ENCODE results near the gene TMED7. TPM values are rescaled to one million over a fixed set of nuclear protein-coding genes. Genes with fewer than 3 reads are reported as not detected.

TMED7 gene
- total RNA-seq, 1 experiment from 2014 or later, result 71.5 TPM

DNA sequence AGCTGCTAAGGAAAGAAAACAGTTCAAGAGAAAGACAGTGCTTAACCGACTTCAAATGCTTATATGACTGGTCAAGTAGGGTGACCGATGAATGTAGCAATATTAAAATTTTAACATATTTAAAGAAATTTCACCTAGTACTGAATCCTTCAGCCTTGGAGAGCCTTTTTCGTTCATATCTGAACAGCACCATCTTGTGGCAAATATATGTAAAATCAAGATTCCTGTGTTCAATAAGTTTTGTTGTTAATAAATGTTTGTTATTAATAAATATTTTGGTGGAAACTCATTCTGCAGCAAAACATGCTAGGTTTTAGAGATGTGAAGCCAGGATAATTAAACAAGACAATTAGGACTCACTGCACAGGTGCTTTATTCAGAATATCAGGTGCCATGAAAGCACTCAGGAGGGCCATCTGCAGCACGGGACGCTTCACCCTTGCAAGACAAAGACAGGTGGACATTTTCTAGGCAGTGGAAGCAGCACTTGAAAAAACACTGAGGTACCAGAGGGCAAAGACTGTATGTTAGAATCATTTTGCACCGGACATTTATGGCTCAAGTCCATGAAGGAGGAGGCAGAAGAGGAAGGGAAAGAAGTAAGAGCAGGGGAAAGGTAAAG lies 39.2 kb downstream of the TMED7 start:
- Histone ChIP-seq H3K27me3 (replicated peaks; ENCODE audit: control insufficient read depth, insufficient read depth, low read length) (no peaks in the 10 kb centered on the region), H3K36me3 (ENCODE audit: control insufficient read depth, insufficient read depth, low read length) (no peaks in the 10 kb centered on the region), H3K9me3 (no peaks in the 10 kb centered on the region), H3K4me3 (ENCODE audit: low read depth, low read length) (no peak overlapping the region), H3K4me1 (no peaks in the 10 kb centered on the region)
- Mint-ChIP-seq H3K27ac (ENCODE audit: unreplicated experiment) (no peak overlapping the region), H3K9me3 (ENCODE audit: unreplicated experiment) (no peaks in the 10 kb centered on the region), H3K27me3 (ENCODE audit: insufficient read depth, unreplicated experiment) (no peaks in the 10 kb centered on the region), H3K4me3 (ENCODE audit: unreplicated experiment) (no peak overlapping the region), H3K36me3 (ENCODE audit: insufficient read depth, unreplicated experiment) (no peaks in the 10 kb centered on the region), H3K4me1 (ENCODE audit: low read depth, unreplicated experiment) (no peaks in the 10 kb centered on the region)
- intact Hi-C loops (cut with micrococcal nuclease; ENCODE audit: unreplicated experiment), result loop anchor here (1.0 to 2.0 kb wide), 3 partner anchors 37 to 488 kb away; no protein-coding TSS in a partner anchor
- TF ChIP-seq, protein P1, sequence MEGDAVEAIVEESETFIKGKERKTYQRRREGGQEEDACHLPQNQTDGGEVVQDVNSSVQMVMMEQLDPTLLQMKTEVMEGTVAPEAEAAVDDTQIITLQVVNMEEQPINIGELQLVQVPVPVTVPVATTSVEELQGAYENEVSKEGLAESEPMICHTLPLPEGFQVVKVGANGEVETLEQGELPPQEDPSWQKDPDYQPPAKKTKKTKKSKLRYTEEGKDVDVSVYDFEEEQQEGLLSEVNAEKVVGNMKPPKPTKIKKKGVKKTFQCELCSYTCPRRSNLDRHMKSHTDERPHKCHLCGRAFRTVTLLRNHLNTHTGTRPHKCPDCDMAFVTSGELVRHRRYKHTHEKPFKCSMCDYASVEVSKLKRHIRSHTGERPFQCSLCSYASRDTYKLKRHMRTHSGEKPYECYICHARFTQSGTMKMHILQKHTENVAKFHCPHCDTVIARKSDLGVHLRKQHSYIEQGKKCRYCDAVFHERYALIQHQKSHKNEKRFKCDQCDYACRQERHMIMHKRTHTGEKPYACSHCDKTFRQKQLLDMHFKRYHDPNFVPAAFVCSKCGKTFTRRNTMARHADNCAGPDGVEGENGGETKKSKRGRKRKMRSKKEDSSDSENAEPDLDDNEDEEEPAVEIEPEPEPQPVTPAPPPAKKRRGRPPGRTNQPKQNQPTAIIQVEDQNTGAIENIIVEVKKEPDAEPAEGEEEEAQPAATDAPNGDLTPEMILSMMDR (IDR thresholded peaks at IDR 0.05; ENCODE audit: insufficient read depth in 1 of 2, low read depth in 1 of 2, low read length in 1 of 2, severe bottlenecking in 1 of 2, unreplicated experiment in 1 of 2), result peak; percentile 38 to 60
- POLR2A ChIA-PET, result no interaction called here
- peak in 1 of 2 experiments; percentile 5 for DNase-seq
- no TSS peak for BruUV-seq (replicated peaks)
- CTCF ChIA-PET, result interaction anchor here (0.7 to 0.9 kb wide), 2 partner anchors 81 to 275 kb away, joined by 4 to 5 read pairs; no protein-coding TSS in a partner anchor

DNA sequence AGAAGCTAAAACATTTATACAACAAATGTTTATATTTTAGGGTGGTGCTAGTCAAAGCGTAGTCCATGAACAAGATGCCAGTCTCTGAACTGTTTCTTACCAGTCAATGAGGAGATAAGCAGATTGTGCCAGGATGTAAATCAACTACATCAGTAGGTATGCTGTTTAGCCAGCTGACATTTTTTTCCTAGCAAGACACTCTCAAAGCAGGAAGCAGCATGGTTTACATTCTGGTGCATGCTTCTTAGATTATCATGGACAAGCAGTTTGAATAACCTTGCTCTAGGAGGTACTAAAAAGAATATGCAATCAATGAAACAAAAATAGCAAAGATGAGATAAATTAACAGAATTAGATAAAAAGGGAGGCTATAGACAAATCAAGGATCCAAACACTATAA lies 40.6 kb downstream of the TMED7 start:
- H3K36me3 Mint-ChIP-seq (ENCODE audit: insufficient read depth, unreplicated experiment), result no peaks in the 10 kb centered on the region
- no peak for DNase-seq
- H3K4me3 Mint-ChIP-seq (ENCODE audit: unreplicated experiment), result no peak overlapping the region
- CTCF ChIA-PET, result no interaction called here
- TF ChIP-seq, protein P1 (IDR thresholded peaks at IDR 0.05; ENCODE audit: insufficient read depth in 1 of 2, low read depth in 1 of 2, low read length in 1 of 2, severe bottlenecking in 1 of 2, unreplicated experiment in 1 of 2), result no peak
- H3K9me3 Mint-ChIP-seq (ENCODE audit: unreplicated experiment), result no peaks in the 10 kb centered on the region
- no peaks in the 10 kb centered on the region for H3K4me1 ChIP-seq
- no peaks in the 10 kb centered on the region for H3K27me3 Mint-ChIP-seq (ENCODE audit: insufficient read depth, unreplicated experiment)
- no peaks in the 10 kb centered on the region for H3K36me3 ChIP-seq (ENCODE audit: control insufficient read depth, insufficient read depth, low read length)
- H3K4me3 ChIP-seq (ENCODE audit: low read depth, low read length), result no peak overlapping the region
- H3K9me3 ChIP-seq, result no peaks in the 10 kb centered on the region
- no peak overlapping the region for H3K27ac Mint-ChIP-seq (ENCODE audit: unreplicated experiment)
- intact Hi-C loops (cut with micrococcal nuclease; ENCODE audit: unreplicated experiment), result no loop called here
- BruUV-seq (replicated peaks), result no TSS peak
- POLR2A ChIA-PET, result no interaction called here
- no peaks in the 10 kb centered on the region for H3K27me3 ChIP-seq (replicated peaks; ENCODE audit: control insufficient read depth, insufficient read depth, low read length)
- H3K4me1 Mint-ChIP-seq (ENCODE audit: low read depth, unreplicated experiment), result no peaks in the 10 kb centered on the region

DNA sequence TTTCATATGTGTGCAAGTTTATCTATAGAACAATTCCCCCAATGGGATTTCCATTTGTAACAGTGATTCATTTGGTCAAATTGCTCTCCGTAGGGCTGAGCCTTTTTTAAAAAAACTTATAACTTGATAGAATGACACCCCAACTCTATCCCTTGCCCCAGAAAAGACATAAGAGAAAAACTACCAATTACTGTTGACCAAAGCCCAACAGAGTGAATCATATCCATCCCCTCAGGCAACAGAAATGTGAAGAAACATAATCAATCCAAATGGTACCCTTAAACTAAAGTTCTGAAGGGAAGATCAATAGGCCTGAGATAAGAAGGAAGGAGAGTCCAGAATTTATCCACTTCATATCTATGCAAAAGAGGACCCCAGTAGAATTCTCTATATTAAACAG lies 41.3 kb downstream of the TMED7 start:
- ChIA-PET POLR2A (no interaction called here), CTCF (no interaction called here)
- no peak for DNase-seq
- H3K36me3 ChIP-seq (ENCODE audit: control insufficient read depth, insufficient read depth, low read length), result no peaks in the 10 kb centered on the region
- H3K4me1 ChIP-seq, result no peaks in the 10 kb centered on the region
- no peaks in the 10 kb centered on the region for H3K9me3 ChIP-seq
- no peak overlapping the region for H3K4me3 ChIP-seq (ENCODE audit: low read depth, low read length)
- Mint-ChIP-seq H3K27ac (ENCODE audit: unreplicated experiment) (no peak overlapping the region), H3K4me1 (ENCODE audit: low read depth, unreplicated experiment) (no peaks in the 10 kb centered on the region), H3K9me3 (ENCODE audit: unreplicated experiment) (no peaks in the 10 kb centered on the region), H3K36me3 (ENCODE audit: insufficient read depth, unreplicated experiment) (no peaks in the 10 kb centered on the region), H3K27me3 (ENCODE audit: insufficient read depth, unreplicated experiment) (no peaks in the 10 kb centered on the region), H3K4me3 (ENCODE audit: unreplicated experiment) (no peak overlapping the region)
- intact Hi-C loops (cut with micrococcal nuclease; ENCODE audit: unreplicated experiment), result no loop called here
- no TSS peak for BruUV-seq (replicated peaks)
- TF ChIP-seq, protein P1 (IDR thresholded peaks at IDR 0.05; ENCODE audit: insufficient read depth in 1 of 2, low read depth in 1 of 2, low read length in 1 of 2, severe bottlenecking in 1 of 2, unreplicated experiment in 1 of 2), result no peak
- H3K27me3 ChIP-seq (replicated peaks; ENCODE audit: control insufficient read depth, insufficient read depth, low read length), result no peaks in the 10 kb centered on the region
